SK-N-SH (cell line): Measurements from ENCODE around the gene PRR19.

Source experiments
- CTCF ChIP-seq: fragments of 200-600 bp; sonication (generic); IDR thresholded peaks from 2 replicates; pipeline ENCODE4 v1.6.1; 2017; ENCODE audit warnings: antibody characterized with exemption, mild to moderate bottlenecking, moderate library complexity
- GABPA ChIP-seq: IDR thresholded peaks from 2 replicates; pipeline ENCODE4 v1.4.0; 2012; ENCODE audit warnings: low read depth, mild to moderate bottlenecking
- POLR2AphosphoS5 ChIP-seq: IDR thresholded peaks from 2 replicates; pipeline ENCODE4 v1.6.1; 2012; ENCODE audit warnings: low read depth, low read length
- RAD21 ChIP-seq: IDR thresholded peaks from 2 replicates; pipeline ENCODE4 v1.6.1; 2012; ENCODE audit warnings: mild to moderate bottlenecking, low read length
- REST ChIP-seq: IDR thresholded peaks from 2 replicates; pipeline ENCODE4 v1.6.1; 2012; ENCODE audit warnings: mild to moderate bottlenecking, low read depth, low read length, moderate library complexity
- RFX5 ChIP-seq: IDR thresholded peaks from 2 replicates; pipeline ENCODE4 v1.6.1; 2012; ENCODE audit warnings: mild to moderate bottlenecking, improper control_type of control experiment, low read length
- SMC3 ChIP-seq: IDR thresholded peaks from 2 replicates; pipeline ENCODE4 v1.6.1; 2012; ENCODE audit warnings: low read depth, low read length, improper control_type of control experiment
- TAF1 ChIP-seq: IDR thresholded peaks from 2 replicates; pipeline ENCODE4 v1.6.1; 2012; ENCODE audit warnings: low read depth, mild to moderate bottlenecking, low read length, moderate library complexity, borderline replicate concordance
- USF1 ChIP-seq: IDR thresholded peaks from 2 replicates; pipeline ENCODE4 v1.4.0; 2012; ENCODE audit warnings: low read depth, borderline replicate concordance
- USF2 ChIP-seq: fragments of 150-350 bp; IDR thresholded peaks from 2 replicates; pipeline ENCODE4 v1.6.1; 2017; ENCODE audit warnings: antibody characterized with exemption, low read length, low read depth, borderline replicate concordance

- TF ChIP-seq SMC3: peak; percentile 50
- peak; percentile 67 for TF ChIP-seq CTCF
- TF ChIP-seq POLR2AphosphoS5: no peak
- no peak for TF ChIP-seq REST
- TF ChIP-seq USF2: no peak
- TF ChIP-seq GABPA: no peak
- no peak for TF ChIP-seq TAF1
- TF ChIP-seq USF1: no peak
- TF ChIP-seq RAD21: peak; percentile 56
- TF ChIP-seq RFX5: no peak
Observed at GRCh38 chr19:42290523-42291434, 11.2 kb upstream of the PRR19 start.
